IPS-18a (cell line): Measurements from ENCODE around the gene MKKS.
"Not testable (repeated sequence)": the region's sequence is repeated elsewhere in the genome, so short reads cannot be mapped to it uniquely, and the experiment has no call there.

Source experiments
- H3K27ac ChIP-seq: one replicate; pipeline ENCODE4 v1.5.1; 2013; ENCODE audit warnings: low read length
- H3K27me3 ChIP-seq: one replicate; pipeline ENCODE4 v1.6.1; 2013; ENCODE audit warnings: mild to moderate bottlenecking, low read length; ENCODE audit not compliant: control insufficient read depth, insufficient read depth
- H3K36me3 ChIP-seq: one replicate; pipeline ENCODE4 v1.6.1; 2013; ENCODE audit warnings: low read depth, low read length; ENCODE audit not compliant: control insufficient read depth
- H3K4me1 ChIP-seq: one replicate; pipeline ENCODE4 v1.6.1; 2013; ENCODE audit warnings: low read depth, low read length; ENCODE audit not compliant: control insufficient read depth
- H3K4me3 ChIP-seq: one replicate; pipeline ENCODE4 v1.5.1; 2013; ENCODE audit warnings: low read length
- H3K9ac ChIP-seq: one replicate; pipeline ENCODE4 v1.6.1; 2013; ENCODE audit warnings: mild to moderate bottlenecking, low read length, moderate library complexity
- H3K9me3 ChIP-seq: one replicate; pipeline ENCODE4 v1.6.1; 2013; ENCODE audit warnings: low read depth, low read length; ENCODE audit not compliant: control insufficient read depth

MKKS gene

DNA sequence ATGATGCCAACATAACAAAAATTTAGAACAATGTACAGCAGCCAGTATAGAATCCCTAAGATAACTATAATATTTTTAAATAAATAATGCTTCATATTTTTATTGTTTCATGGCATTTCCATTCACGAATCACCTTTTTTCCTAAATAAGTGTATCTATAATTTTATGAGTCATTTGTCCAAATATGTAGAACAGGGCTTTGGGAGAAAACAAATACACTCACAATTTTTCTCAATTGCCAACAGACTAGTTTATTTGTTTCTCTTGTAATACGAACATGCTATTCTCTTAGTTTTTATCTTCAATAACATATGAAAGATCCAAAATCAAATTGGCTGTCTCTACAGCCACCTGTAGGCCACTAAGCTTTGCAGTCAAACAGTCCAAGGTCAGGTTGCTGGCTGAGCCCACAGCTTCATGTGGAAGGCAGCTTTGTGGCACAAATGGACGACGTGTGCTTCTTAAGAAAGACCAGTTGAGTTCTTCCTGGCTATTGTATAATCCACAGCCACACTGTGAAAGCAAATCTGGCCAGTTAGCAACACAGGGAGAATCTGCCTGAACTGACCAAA is 29.0 kb downstream of the MKKS start:
- H3K4me3 ChIP-seq = no peak overlapping the region
- H3K9me3 ChIP-seq = no peaks in the 10 kb centered on the region
- peaks cover 13% of the 10 kb centered on the region for H3K36me3 ChIP-seq
- no peaks in the 10 kb centered on the region for H3K4me1 ChIP-seq
- H3K27me3 ChIP-seq = no peaks in the 10 kb centered on the region
- no peak overlapping the region for H3K27ac ChIP-seq
- no peak overlapping the region for H3K9ac ChIP-seq

DNA sequence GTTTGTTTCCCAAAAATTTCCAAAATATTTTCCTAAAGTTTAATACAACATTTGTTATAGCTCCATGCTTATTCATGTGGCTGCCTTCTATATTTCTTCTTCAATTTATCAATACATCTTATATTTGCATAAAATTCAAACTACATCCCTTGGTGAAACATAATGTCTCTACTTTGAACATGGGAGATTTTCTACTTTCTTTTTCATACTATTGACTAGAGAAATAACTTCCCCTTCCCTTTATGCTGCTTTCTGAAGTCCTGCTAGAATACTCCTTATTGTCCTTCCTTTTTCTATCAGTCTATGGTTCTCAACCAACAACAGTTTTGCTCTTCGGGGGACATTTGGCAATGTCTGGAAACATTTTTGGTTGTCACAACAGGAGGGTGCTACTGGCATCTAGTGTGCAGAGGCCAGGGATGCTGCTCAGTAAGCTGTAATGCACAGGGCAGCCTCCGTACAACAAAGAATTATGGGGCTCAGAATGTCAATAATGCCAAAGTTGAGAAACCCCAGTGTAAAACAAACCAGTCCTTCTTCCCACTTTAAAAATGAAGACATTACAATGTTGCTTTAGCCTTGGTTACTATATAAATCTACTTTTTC is 29.9 kb downstream of the MKKS start:
- Histone ChIP-seq H3K27me3 (no peaks in the 10 kb centered on the region), H3K36me3 (peaks cover 13% of the 10 kb centered on the region), H3K9me3 (no peaks in the 10 kb centered on the region), H3K27ac (no peak overlapping the region), H3K4me3 (no peak overlapping the region), H3K4me1 (no peaks in the 10 kb centered on the region), H3K9ac (no peak overlapping the region)

DNA sequence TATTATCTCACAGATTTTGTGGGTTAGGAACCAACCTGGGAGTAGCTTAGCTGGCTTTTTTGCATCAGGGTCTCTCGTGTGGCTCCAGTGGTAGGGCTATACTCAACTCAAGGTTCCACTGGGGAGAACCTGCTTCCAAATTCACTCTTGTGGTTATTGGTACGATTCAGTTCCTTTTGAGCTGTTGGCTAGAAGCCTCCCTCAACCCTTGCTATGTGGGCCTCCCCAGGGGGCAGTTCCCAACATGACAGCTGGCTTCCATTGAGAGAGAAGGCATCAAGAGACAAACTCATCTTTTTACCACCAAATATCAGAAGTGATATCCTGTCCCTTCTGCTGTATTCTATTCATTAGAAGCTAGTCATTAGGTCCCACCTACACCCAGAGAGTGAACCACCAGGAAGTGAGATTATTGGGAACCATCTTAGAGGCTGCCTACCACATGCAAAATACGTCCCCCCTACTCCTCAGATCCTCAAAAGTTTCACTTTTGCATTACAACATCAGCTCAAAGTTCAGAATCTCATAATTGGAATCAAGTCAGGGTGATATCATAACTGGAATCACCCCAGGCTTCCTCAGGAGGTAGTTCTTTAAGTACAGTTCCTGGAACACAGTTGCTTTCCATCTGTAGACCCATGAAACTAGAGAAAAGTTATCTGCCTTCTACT is 30.9 kb downstream of the MKKS start:
- Histone ChIP-seq H3K4me3 (no peak overlapping the region), H3K9ac (no peak overlapping the region), H3K27me3 (no peaks in the 10 kb centered on the region), H3K9me3 (no peaks in the 10 kb centered on the region), H3K27ac (no peak overlapping the region), H3K4me1 (no peaks in the 10 kb centered on the region), H3K36me3 (peaks cover 13% of the 10 kb centered on the region)

DNA sequence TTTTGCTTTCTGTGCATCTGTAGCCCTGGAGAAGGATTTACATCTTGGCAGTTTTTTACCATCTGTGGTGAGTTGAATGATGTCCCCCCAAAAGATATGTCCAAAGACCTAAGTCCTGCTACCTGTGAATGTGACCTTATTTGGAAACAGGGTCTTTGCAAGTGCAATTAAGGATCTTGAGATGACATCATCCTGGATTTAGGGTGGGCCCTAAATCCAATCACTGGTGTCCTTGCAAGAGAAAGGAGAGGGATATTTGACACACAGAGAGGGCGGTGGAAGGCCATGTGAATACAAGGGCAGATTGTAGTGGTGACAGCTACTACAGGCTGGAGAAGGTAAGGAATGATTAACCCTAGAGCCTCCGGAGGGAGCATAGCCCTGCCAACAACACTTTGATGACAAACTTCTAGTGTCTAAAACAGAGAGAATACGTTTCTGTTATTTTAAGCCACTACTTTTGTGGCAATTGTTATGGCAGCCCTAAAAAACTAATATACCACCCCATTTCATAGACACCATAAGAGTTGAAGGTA is 35.1 kb downstream of the MKKS start:
- Histone ChIP-seq H3K27ac (no peak overlapping the region), H3K9me3 (no peaks in the 10 kb centered on the region), H3K4me1 (no peaks in the 10 kb centered on the region), H3K4me3 (no peak overlapping the region), H3K9ac (no peak overlapping the region), H3K27me3 (no peaks in the 10 kb centered on the region), H3K36me3 (no peaks in the 10 kb centered on the region)

DNA sequence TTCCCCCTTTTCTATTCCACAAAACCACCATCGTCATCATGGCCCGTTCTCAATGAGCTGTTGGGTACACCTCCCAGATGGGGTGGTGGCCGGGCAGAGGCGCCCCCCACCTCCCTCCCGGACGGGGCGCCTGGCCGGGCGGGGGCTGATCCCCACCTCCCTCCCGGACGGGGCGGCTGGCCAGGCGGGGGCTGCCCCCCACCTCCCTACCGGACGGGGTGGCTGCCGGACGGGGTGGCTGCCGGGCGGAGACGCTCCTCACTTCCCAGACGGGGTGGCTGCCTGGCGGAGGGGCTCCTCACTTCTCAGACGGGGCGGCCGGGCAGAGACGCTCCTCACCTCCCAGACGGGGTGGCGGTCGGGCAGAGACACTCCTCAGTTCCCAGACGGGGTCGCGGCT is 39.3 kb downstream of the MKKS start:
- not testable (repeated sequence) for H3K4me1 ChIP-seq, H3K9me3 ChIP-seq, H3K36me3 ChIP-seq, H3K27me3 ChIP-seq, H3K27ac ChIP-seq, H3K4me3 ChIP-seq, H3K9ac ChIP-seq

DNA sequence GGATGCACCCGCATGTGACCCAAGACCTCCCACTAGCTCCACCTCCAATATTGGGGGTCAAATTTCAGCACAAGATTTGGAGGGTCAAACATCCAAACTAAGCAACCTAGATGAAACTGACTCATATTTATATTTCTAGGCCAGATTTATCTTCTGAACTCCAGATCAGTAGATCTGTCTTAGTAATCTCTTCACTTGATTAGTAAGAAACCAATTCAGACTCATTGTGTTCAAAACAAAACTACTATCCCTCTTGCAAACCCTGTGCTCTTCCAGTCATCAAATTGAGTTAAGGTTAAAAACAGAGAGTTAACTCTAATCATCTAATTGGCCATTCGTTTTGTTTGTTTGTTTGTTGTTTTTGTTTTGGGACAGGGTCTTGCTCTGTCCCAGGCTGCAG is 43.3 kb downstream of the MKKS start:
- H3K4me1 ChIP-seq = no peaks in the 10 kb centered on the region
- H3K9me3 ChIP-seq = no peaks in the 10 kb centered on the region
- no peak overlapping the region for H3K4me3 ChIP-seq
- no peaks in the 10 kb centered on the region for H3K36me3 ChIP-seq
- no peak overlapping the region for H3K27ac ChIP-seq
- H3K27me3 ChIP-seq = no peaks in the 10 kb centered on the region
- H3K9ac ChIP-seq = no peak overlapping the region

DNA sequence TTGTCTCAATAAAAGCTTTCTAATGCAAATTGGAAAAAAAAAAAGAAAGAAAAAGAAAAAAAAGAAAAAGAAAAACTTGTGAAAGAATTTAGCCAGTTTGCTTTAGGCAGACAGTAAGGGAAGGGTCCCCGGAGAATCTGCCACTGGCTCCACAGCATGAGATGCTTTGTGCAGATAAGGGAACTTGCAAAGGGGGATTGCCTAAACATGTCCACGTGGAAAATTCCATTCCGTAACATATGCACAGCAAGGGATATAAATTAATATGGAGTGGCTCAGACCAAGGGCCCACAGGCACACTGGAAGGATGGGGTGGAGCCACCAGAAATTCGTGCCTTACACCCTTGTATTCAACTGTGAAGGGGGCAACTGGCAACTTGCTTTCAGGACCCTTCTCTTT is 45.4 kb downstream of the MKKS start:
- H3K9ac ChIP-seq = no peak overlapping the region
- no peaks in the 10 kb centered on the region for H3K36me3 ChIP-seq
- H3K27ac ChIP-seq = no peak overlapping the region
- no peaks in the 10 kb centered on the region for H3K4me1 ChIP-seq
- no peak overlapping the region for H3K4me3 ChIP-seq
- no peaks in the 10 kb centered on the region for H3K9me3 ChIP-seq
- H3K27me3 ChIP-seq = no peaks in the 10 kb centered on the region

DNA sequence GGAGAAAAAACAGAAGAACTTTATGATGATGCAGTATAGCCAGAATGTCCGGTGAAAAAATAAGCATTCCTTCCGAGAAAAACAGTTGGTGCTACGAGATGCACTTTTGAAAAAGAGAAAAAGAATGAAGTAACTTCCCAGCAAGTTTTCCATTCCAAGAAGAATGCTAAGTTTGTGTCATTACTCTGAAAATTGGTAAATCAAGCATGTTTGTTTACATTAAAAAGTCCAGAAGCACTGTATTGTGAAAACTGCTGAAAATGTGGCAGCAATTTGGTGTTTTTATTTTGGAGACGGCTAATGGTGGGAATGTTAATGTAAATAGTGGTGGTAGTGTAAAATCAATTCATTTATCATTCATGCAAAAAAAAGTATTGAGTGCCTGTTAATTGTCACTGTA is 46.3 kb downstream of the MKKS start:
- H3K9ac ChIP-seq = no peak overlapping the region
- no peaks in the 10 kb centered on the region for H3K4me1 ChIP-seq
- no peak overlapping the region for H3K4me3 ChIP-seq
- no peak overlapping the region for H3K27ac ChIP-seq
- H3K27me3 ChIP-seq = no peaks in the 10 kb centered on the region
- H3K9me3 ChIP-seq = no peaks in the 10 kb centered on the region
- no peaks in the 10 kb centered on the region for H3K36me3 ChIP-seq

DNA sequence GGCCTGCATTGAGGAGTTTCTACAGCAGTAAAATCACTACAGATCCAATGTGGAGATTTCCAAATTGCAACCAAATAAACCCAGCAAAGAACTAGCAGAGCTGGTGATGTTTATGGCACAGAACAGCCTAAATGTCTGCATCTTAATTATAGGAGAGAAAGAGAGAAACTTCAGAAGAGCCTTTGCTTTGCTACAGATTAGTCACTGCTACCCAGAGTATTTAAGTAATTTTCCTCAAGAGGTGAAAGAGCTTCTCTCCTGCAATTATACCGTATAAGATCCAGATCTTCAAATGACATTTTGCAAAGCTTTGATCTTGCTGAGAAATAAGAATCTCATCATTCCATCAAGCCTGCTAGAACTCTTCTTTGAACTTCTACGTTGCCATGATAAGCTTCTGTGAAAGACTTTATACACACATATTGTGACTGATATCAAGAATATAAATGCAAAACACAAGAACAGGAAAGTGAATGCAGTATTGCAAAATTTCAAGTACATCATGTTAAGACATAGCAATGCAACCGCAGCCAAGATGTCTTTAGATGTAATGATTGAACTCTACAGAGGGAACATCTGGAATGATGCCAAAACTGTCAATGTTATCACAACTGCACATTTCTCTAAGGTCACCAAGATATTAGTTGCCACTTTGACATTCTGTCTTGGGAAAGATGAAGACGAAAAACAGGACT is 48.0 kb downstream of the MKKS start:
- H3K9ac ChIP-seq = no peak overlapping the region
- H3K27ac ChIP-seq = no peak overlapping the region
- H3K4me1 ChIP-seq = no peaks in the 10 kb centered on the region
- no peaks in the 10 kb centered on the region for H3K36me3 ChIP-seq
- H3K9me3 ChIP-seq = no peaks in the 10 kb centered on the region
- H3K4me3 ChIP-seq = no peak overlapping the region
- no peaks in the 10 kb centered on the region for H3K27me3 ChIP-seq

DNA sequence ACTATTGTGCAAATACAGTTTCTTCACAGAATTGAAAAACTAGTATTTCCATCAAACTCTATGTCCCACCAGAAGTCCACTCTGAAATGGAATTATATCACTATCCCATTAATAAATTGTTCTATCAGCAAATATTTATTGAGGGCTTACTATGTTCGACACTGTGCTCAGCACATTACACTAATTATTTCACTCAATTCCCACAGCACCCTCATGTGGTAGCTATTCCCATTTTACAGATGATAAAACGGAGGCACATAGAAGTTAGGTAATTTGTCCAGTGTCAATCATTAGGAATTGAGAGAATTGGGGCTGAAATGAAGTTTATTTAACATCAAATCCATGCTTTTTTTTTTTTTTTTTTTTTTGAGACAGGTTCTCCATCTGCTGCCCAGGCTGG is 52.5 kb downstream of the MKKS start:
- Histone ChIP-seq H3K27ac (no peak overlapping the region), H3K4me1 (no peaks in the 10 kb centered on the region), H3K27me3 (no peaks in the 10 kb centered on the region), H3K9ac (no peak overlapping the region), H3K9me3 (no peaks in the 10 kb centered on the region), H3K36me3 (no peaks in the 10 kb centered on the region), H3K4me3 (no peak overlapping the region)

DNA sequence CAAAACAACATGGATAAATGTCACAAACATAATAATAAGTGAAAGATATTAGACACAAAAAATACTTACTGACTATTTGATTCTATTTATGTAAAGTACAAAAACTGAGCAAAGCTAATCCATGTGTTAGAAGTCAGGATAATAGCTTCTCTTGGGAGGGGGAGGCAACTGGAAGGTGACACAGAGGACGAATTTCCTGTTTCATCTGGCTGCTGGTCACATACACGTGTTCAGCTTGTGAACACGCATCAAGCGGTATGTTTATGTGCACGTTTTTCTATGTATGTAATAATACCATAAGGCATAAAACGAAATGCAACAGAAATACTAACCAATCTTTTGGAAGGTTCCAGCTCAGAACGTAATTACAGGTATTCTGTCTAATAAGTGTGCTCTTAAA is 54.3 kb downstream of the MKKS start:
- no peak overlapping the region for H3K27ac ChIP-seq
- H3K4me3 ChIP-seq = no peak overlapping the region
- no peaks in the 10 kb centered on the region for H3K4me1 ChIP-seq
- H3K9ac ChIP-seq = no peak overlapping the region
- H3K27me3 ChIP-seq = no peaks in the 10 kb centered on the region
- peaks cover 4% of the 10 kb centered on the region for H3K9me3 ChIP-seq
- no peaks in the 10 kb centered on the region for H3K36me3 ChIP-seq
